RWPE1 (cell line): Measurements from ENCODE around the gene PELI2.

ENCODE experiments used
- CTCF ChIA-PET: fragments of 350-600 bp; sonication (Branson Sonifier 250); formaldehyde crosslinking; extraction: SDS; loops from one replicate; lab custom pipeline; 2021; lab: Yijun Ruan, JAX
- POLR2A ChIA-PET: fragments of 400-600 bp; formaldehyde crosslinking; extraction: SDS; loops from one replicate; lab custom pipeline; 2020; ENCODE audit warnings: antibody characterized with exemption; ENCODE audit not compliant: low non-redundant PET; lab: Yijun Ruan, JAX
- DNase-seq: peaks from one replicate; pipeline ENCODE4 v3.0.0; 2012; ENCODE audit warnings: low spot score
- H3K27ac ChIP-seq: fragments of 450-650 bp; 2 replicates; pipeline ENCODE4 v1.5.1; 2017
- CTCF ChIP-seq: fragments of 450-650 bp; conservative IDR thresholded peaks from 2 replicates; pipeline ENCODE4 v1.5.1; 2017; ENCODE audit warnings: low read depth, mild to moderate bottlenecking

PELI2 gene

DNA sequence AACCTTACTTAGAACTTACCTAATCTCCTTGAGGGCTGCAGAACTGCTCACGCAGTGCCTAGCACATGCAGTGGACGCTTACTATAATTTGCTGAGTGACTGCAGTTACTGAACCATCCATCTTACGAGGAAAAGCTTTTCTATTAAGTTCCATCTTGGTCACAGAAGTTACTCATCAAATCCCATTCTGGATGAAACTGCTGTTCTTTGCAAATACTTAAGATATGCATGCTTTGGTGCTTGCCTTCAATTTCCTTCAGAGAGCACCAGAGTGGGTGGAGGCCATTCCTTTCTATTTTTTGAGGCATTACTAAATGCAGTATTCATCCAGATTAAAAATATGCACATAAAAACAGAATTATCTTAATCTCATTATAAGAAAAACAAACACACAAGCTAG, 17.7 kb upstream of the PELI2 start:
- POLR2A ChIA-PET, result no interaction called here
- DNase-seq, result no peak
- TF ChIP-seq CTCF, result no peak
- H3K27ac ChIP-seq, result no peak overlapping the region
- CTCF ChIA-PET, result interaction anchor here (0.6 kb wide), 1 partner anchor 66 kb away, joined by 3 read pairs; no protein-coding TSS in a partner anchor

DNA sequence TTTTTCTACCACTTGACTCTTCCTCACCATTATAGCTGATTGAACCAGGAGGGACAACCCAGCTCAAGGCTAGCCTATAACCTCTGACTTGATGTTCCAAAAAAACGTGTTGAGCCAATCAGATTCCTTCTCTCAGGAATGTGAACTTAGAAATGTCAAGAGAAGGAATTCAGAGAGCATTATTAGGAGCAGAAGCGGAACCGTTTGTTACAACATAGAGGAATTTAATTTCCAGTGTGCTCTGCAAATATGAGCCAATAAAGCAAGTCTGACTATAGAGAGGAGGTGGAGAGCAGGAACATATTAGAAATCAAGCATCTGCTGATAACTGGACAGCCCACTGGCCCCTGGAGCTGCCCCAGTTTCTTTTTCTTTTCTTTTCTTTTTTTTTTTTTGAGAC, 15.3 kb upstream of the PELI2 start:
- CTCF ChIA-PET, result no interaction called here

GRCh38 chr14:56107615-56108014, 10.6 kb upstream of the PELI2 start:
- no peak overlapping the region for H3K27ac ChIP-seq
- TF ChIP-seq CTCF, result no peak
- CTCF ChIA-PET, result interaction anchor here (0.8 kb wide), 1 partner anchor 10 kb away, joined by 4 read pairs; no protein-coding TSS in a partner anchor
- POLR2A ChIA-PET, result no interaction called here
- no peak for DNase-seq

More for the DNA sequence above, 15.3 kb upstream of the PELI2 start:
- TF ChIP-seq CTCF, result no peak
- DNase-seq, result no peak
- H3K27ac ChIP-seq, result no peak overlapping the region
- POLR2A ChIA-PET, result no interaction called here

DNA sequence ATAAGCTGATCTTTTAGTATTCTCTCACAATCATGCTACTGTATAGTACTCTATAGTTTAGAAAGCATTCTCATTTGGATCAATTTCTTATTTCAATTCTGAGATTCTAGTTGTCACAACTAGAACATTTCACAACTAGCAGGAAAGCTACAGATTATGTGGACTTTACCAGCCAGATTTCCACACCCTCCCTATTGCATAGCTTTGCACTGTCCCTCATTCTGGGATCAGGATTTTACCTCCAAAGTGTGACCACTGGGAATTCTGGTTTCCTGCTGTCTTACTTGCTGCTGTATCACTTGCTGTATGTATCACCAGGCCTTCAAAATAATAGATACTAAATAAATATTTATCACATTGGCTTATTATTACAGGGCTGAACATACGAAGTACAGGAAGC, 10.2 kb upstream of the PELI2 start:
- POLR2A ChIA-PET, result no interaction called here

GRCh38 chr14:56112781-56113180, 5.4 kb upstream of the PELI2 start:
- ChIA-PET CTCF (interaction anchor here (0.6 kb wide), 1 partner anchor 384 kb away, joined by 5 read pairs; no protein-coding TSS in a partner anchor), POLR2A (no interaction called here)
- TF ChIP-seq CTCF, result no peak
- no peak for DNase-seq
- no peak overlapping the region for H3K27ac ChIP-seq

More for the DNA sequence above, 10.2 kb upstream of the PELI2 start:
- H3K27ac ChIP-seq, result no peak overlapping the region
- no peak for TF ChIP-seq CTCF
- no peak for DNase-seq
- CTCF ChIA-PET, result interaction anchor here (0.8 kb wide), 1 partner anchor 10 kb away, joined by 4 read pairs; no protein-coding TSS in a partner anchor

- no peak overlapping the region for H3K27ac ChIP-seq
- CTCF ChIA-PET, result no interaction called here
- POLR2A ChIA-PET, result no interaction called here
- no peak for TF ChIP-seq CTCF
- no peak for DNase-seq
Measured at GRCh38 chr14:56115334-56115870, 2.8 kb upstream of the PELI2 start.
